Measurements from ENCODE around the gene UNC13C.

DNA sequence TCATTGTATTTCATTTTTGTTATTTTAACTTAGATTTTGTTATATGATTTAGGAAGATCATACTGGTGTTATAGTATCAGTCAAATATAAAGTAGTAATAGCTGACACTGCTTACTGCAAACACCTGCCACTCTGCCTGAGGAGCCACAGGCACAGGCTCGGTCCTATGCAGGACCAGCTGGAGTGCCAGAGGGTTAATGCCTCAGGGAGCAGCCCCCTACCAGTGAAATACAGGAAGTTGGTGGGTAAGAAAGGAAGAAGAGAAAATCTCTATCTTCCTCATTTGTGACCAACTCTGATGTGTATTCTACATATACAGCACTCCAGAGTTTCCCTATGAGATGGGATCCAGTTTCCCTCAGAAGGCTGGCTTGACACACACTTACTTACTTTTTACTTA lies 593.3 kb downstream of the UNC13C start:
- TF ChIP-seq, protein P1, sequence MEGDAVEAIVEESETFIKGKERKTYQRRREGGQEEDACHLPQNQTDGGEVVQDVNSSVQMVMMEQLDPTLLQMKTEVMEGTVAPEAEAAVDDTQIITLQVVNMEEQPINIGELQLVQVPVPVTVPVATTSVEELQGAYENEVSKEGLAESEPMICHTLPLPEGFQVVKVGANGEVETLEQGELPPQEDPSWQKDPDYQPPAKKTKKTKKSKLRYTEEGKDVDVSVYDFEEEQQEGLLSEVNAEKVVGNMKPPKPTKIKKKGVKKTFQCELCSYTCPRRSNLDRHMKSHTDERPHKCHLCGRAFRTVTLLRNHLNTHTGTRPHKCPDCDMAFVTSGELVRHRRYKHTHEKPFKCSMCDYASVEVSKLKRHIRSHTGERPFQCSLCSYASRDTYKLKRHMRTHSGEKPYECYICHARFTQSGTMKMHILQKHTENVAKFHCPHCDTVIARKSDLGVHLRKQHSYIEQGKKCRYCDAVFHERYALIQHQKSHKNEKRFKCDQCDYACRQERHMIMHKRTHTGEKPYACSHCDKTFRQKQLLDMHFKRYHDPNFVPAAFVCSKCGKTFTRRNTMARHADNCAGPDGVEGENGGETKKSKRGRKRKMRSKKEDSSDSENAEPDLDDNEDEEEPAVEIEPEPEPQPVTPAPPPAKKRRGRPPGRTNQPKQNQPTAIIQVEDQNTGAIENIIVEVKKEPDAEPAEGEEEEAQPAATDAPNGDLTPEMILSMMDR (IDR thresholded peaks at IDR 0.05): no peak
- TF ChIP-seq POLR2A (IDR thresholded peaks at IDR 0.05): no peak
